ENCODE measurements around the gene GPR42. TPM values are rescaled to one million over a fixed set of nuclear protein-coding genes. Genes with fewer than 3 reads are reported as not detected.

Gene GPR42, protein sequence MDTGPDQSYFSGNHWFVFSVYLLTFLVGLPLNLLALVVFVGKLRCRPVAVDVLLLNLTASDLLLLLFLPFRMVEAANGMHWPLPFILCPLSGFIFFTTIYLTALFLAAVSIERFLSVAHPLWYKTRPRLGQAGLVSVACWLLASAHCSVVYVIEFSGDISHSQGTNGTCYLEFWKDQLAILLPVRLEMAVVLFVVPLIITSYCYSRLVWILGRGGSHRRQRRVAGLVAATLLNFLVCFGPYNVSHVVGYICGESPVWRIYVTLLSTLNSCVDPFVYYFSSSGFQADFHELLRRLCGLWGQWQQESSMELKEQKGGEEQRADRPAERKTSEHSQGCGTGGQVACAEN
- total RNA-seq (2021; ENCODE audit: unreplicated experiment) = not detected
- not detected in 2 replicates for polyA plus RNA-seq (2012)
- not detected for Bru-seq, nascent RNA
- BruChase-seq, experiment 1, labeled RNA remaining after a 6-hour chase = not detected
- not detected for BruChase-seq, experiment 2, labeled RNA remaining after a 2-hour chase
- long read RNA-seq = 0 reads

DNA sequence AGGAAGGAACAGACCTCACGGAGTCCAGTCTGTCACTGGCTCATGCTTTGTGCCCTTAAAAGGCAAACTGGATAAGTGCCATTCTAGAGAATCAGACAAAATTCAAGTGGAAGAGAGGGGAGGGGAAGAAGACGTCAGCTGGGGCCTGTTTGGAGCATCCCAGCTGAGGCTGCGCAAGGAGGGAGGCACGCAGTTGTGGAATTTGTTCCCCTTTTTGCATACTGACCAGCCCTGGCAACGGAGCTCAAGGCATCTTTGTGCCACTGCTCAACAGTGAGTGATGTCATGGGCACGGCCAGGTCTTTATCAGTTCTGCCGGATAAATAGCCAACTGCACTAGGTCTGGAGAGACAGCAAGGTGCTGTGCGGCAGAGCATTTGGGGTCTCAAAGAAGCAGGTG, at the start of gene GPR42:
Gene GPR42, plus strand, starts transcription at position 347 of the 400 bp plus-strand sequence. CDS start 292 bp downstream, outside the sequence.
- ChIA-PET RAD21 (ENCODE audit: low non-redundant PET in 1 of 2, low total read pairs in 2 of 2, uncharacterized antibody in 2 of 2, unreplicated experiment in 2 of 2) (no interaction called here), POLR2A (no interaction called here), CTCF (no interaction called here)
- Histone ChIP-seq H3K27ac (ENCODE audit: low read depth, low read length) (no peak within 1 kb of the TSS), H3K36me3 (ENCODE audit: control insufficient read depth in 1 of 2, insufficient read depth in 2 of 2, low read length in 2 of 2) (no peaks in the 10 kb centered on the region), H4K20me1 (ENCODE audit: insufficient read depth) (no peaks in the 10 kb centered on the region), H3K4me2 (ENCODE audit: low read length) (no peak within 1 kb of the TSS), H3K9me3 (ENCODE audit: control insufficient read depth in 1 of 2, insufficient read depth in 1 of 2, low read depth in 1 of 2, low read length in 2 of 2) (no peaks in the 10 kb centered on the region), H3K79me2 (ENCODE audit: insufficient read depth, low read length) (no peaks in the 10 kb centered on the region), H3K4me1 (ENCODE audit: control insufficient read depth in 1 of 2, insufficient read depth in 2 of 2, low read length in 2 of 2) (peaks cover 0 to 11% of the 10 kb centered on the region in 2 experiments; a peak in 2 of 4 replicates), H2AFZ (ENCODE audit: low read depth, low read length, poor library complexity, severe bottlenecking) (no peak within 1 kb of the TSS), H3K9ac (ENCODE audit: low read length) (no peak within 1 kb of the TSS), H3K9me2 (ENCODE audit: insufficient read depth) (no peaks in the 10 kb centered on the region), H3K27me3 (ENCODE audit: insufficient read depth, low read length) (peaks cover 8% of the 10 kb centered on the region), H3K4me3 (replicated peaks in 1 of 2; ENCODE audit: low read depth in 1 of 2, low read length in 2 of 2) (no peak within 1 kb of the TSS)
- DNase-seq (ENCODE audit: low read depth, low spot score) (no peak), ATAC-seq (no peak)
- BruUV-seq (replicated peaks) = no TSS peak
- TF ChIP-seq ELF1 (IDR thresholded peaks at IDR 0.05; ENCODE audit: borderline replicate concordance, low read depth) (no peak), ZBTB33 (IDR thresholded peaks at IDR 0.05; ENCODE audit: extremely low read depth, insufficient replicate concordance, low read length) (no peak), POLR2AphosphoS5 (IDR thresholded peaks at IDR 0.05; ENCODE audit: low read depth, low read length) (no peak), ZNF274 (IDR thresholded peaks at IDR 0.05; ENCODE audit: low read depth, low read length) (no peak), TCF7L2 (IDR thresholded peaks at IDR 0.05; ENCODE audit: borderline replicate concordance, extremely low read depth, insufficient read depth, insufficient read length) (no peak), EZH2 (IDR thresholded peaks at IDR 0.05) (no peak), RAD21 (IDR thresholded peaks at IDR 0.05; ENCODE audit: low read depth) (no peak), YY1 (IDR thresholded peaks at IDR 0.05; ENCODE audit: extremely low read depth, insufficient replicate concordance, low read depth, low read length) (no peak), SRF (IDR thresholded peaks at IDR 0.05; ENCODE audit: low read depth) (no peak), ZFX (IDR thresholded peaks at IDR 0.05) (no peak), CEBPB (IDR thresholded peaks at IDR 0.05; ENCODE audit: low read depth) (no peak), SIN3A (IDR thresholded peaks at IDR 0.05; ENCODE audit: low read depth) (no peak)
- TF ChIP-seq, protein P1, sequence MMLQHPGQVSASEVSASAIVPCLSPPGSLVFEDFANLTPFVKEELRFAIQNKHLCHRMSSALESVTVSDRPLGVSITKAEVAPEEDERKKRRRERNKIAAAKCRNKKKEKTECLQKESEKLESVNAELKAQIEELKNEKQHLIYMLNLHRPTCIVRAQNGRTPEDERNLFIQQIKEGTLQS (IDR thresholded peaks at IDR 0.05) = no peak
- TF ChIP-seq, protein P2, sequence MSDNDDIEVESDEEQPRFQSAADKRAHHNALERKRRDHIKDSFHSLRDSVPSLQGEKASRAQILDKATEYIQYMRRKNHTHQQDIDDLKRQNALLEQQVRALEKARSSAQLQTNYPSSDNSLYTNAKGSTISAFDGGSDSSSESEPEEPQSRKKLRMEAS (IDR thresholded peaks at IDR 0.05) = no peak
- intact Hi-C loops (cut with micrococcal nuclease) = no loop called here
